H1 (cell line): ENCODE measurements around the gene MGMT.

Experiments used
- CTCF ChIP-seq, 3 experiments: IDR thresholded peaks; 1 replicate in 2 of 3; 2 replicates in 1 of 3; pipeline versions ENCODE4 v1.5.1 to v1.6.1; 2011; ENCODE audit warnings: low read length in 3 of 3, mild to moderate bottlenecking in 3 of 3, inconsistent platforms in 2 of 3, low read depth in 1 of 3, moderate library complexity in 1 of 3; ENCODE audit not compliant: insufficient read depth in 1 of 3; ENCODE audit errors: control extremely low read depth in 1 of 3
- GTF2F1 ChIP-seq: IDR thresholded peaks from 2 replicates; pipeline ENCODE4 v1.6.1; 2012; ENCODE audit warnings: low read depth, low read length, improper control_type of control experiment, borderline replicate concordance
- POLR2A ChIP-seq, 2 experiments: IDR thresholded peaks; 1 replicate in 1 of 2; 2 replicates in 1 of 2; pipeline ENCODE4 v1.6.1; 2011; ENCODE audit warnings: low read depth in 2 of 2, low read length in 2 of 2, mild to moderate bottlenecking in 2 of 2; ENCODE audit errors: control extremely low read depth in 1 of 2

GRCh38 chr10:129719889-129720590, 253.0 kb downstream of the MGMT start:
- TF ChIP-seq CTCF (IDR thresholded peaks at IDR 0.05; ENCODE audit: control extremely low read depth in 1 of 3, insufficient read depth in 1 of 3, low read depth in 1 of 3, low read length in 3 of 3) (no peak), POLR2A (IDR thresholded peaks at IDR 0.05; ENCODE audit: control extremely low read depth in 1 of 2, low read depth in 2 of 2, low read length in 2 of 2) (no peak), GTF2F1 (no peak)
